LHCN-M2 (cell line): Measurements from ENCODE around the gene CHCHD1. TPM values are rescaled to one million over a fixed set of nuclear protein-coding genes. Genes with fewer than 3 reads are reported as not detected.

Experiments
- DNase-seq: peaks from one replicate; pipeline ENCODE4 v3.0.0-alpha.2; 2012; ENCODE audit warnings: low read depth
- polyA plus RNA-seq: library from polyadenylated mRNA; unstranded; fragments of >200 nt; gene quantifications from one replicate; pipeline ENCODE4 v1.2.1, GENCODE V29; 2012; ENCODE audit warnings: missing spikeins
- total RNA-seq: library from RNA; depleted of rRNA; stranded (reverse); fragments of >200 nt; gene quantifications from 2 replicates; pipeline ENCODE4 v1.2.3, GENCODE V29; 2014; rRNA removed

The CHCHD1 gene
- total RNA-seq, result 32.5 and 40.1 TPM in 2 replicates
- 85.1 TPM for polyA plus RNA-seq

- peak; percentile 85 for DNase-seq
Observed at GRCh38 chr10:73781879-73782748, at the start of gene CHCHD1. Gene CHCHD1 (plus strand): TSS chr10:73782048. CDS start chr10:73782076, 28 bp downstream.

DNA sequence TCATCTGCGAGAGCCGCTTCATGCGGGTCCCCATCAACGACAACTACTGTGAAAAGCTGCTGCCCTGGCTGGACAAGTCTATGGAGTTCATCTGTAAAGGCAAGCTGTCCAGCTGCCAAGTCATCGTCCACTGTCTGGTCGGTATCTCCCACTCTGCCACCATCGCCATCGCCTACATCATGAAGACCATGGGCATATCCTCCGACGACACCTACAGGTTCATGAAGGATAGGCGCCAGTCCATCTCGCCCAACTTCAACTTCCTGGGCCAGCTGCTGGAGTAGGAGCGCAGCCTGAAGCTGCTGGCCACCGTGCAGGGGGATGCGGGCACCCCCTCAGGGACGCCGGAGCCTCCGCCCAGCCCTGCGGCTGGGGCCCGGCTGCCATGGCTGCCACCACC, 49.4 kb upstream of the CHCHD1 start:
- no peak for DNase-seq

DNA sequence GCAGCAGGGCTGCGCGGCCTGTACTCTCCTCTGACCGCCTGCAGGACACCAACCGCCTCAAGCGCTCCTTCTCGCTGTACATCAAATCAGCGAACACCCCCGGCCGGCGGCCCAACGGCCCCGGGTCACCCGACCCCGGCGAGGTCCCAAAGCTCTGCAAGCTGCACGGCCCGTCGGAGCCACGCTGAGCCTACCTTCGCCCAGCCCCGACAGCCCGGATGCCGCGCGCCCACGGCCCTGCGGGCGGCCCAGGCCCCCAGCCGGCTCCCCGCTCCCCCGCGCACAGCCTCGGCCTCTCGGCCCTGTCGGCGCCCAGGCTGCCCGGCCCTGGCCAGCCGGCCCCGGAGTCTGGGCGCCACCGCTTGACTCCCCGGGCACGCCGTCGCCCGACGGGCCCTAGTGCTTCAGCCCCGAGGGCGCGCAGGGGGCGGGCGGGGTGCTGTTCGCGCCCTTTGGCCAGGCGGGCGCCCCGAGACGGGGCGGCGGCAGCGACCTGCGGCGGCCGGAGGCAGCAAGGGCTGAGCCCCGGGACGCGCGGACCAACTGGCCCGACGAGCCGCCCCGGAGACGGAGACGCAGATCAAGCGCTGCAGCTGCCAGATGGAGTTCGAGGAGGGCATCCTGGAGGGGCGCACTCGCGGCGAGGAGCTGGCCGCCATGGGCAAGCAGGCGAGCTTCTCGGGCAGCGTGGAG, 48.8 kb upstream of the CHCHD1 start:
- no peak for DNase-seq

GRCh38 chr10:73734028-73734720, 47.7 kb upstream of the CHCHD1 start:
- no peak for DNase-seq

- no peak for DNase-seq
Observed at GRCh38 chr10:73734796-73735305, 47.0 kb upstream of the CHCHD1 start.

DNA sequence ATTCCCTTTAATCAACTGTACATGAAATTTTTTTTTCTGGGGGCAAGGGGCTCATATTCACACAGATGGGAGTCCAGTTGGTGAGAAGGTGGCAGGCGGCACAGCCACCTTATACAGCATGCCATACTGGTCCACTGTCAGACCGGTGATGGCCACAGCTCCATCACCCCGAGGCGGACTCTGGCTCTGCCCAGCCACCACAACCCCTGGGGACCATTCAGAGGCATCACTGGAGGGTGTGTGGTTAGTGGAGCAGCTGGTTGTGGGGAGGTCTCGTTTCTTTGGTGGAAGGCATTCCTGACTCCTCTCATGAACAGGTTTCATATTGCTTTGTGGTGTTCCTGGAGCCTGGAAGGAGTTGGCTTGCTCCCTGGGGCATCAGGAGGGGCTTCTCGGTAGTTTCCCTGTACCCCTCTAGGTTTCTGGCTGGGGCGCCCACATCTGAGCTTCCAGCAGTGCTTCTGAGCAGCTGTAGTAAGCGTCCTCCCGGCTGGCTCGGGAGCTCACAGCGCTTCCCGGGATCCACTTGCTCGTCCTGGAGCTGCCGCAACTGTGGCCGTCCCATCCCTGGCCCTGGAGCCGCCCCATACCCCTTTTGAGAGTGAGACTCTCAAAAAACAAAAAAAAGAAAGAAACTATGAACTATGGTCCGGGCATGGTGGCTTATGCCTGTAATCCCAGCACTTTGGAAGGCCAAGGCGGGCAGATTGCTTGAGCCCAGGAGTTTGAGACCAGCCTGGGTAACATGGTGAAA, 41.2 kb upstream of the CHCHD1 start:
- DNase-seq, result peak; percentile 54

GRCh38 chr10:73742454-73742734, 39.5 kb upstream of the CHCHD1 start:
- no peak for DNase-seq

DNA sequence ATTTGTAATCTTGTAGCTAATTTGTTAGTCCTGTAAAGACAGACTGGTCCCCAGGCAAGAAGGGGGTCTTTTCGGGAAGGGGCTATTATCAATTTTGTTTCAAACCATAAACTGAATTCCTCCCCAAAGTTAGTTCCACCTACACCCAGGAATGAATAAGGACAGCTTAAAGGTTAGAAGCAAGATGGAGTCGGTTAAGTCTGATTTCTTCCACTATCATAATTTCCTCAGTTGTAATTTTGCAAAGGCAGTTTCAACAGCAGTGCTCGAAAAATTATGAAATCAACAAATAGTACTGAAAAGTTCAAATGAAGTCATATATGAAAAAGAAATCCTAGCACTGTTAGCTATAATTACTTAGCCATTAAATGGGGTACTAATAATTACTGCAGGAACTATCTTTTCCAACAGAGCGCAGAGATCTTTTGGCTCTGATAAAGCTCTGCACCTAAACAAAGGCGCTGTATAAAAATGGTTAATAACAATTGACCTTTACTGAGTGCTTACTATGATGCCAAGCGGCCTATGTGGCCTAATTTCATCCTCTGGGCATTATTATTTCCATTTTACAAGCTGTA, 38.4 kb upstream of the CHCHD1 start:
- DNase-seq, result no peak

- peak; percentile 94 for DNase-seq
Observed at GRCh38 chr10:73743905-73744663, 37.8 kb upstream of the CHCHD1 start, which contains the start of gene SEC24C. Gene SEC24C (plus strand): TSS chr10:73744372. CDS start chr10:73746833, 2,461 bp downstream.

- DNase-seq, result peak; percentile 61
Observed at GRCh38 chr10:73744664-73744975, 37.2 kb upstream of the CHCHD1 start.

GRCh38 chr10:73746721-73747120, 35.1 kb upstream of the CHCHD1 start:
- no peak for DNase-seq

DNA sequence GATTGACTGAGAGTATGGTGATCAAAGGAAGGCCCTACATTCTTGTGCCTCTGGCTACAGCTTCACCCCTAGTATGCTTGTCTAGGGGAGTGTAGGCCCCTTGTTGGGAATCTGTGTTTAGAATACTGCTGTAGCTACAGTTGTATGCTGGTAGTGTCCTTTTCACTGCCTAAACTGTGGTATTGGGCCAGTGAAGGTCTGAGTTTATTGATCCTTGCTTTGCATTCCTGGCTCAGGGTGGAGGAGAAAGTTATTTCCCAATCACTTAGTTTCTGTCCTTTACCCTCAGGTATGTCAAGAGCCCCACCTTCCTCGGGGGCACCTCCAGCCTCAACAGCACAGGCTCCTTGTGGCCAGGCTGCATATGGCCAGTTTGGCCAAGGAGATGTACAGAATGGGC, 31.0 kb upstream of the CHCHD1 start:
- DNase-seq, result no peak

GRCh38 chr10:73756183-73756582, 25.7 kb upstream of the CHCHD1 start:
- DNase-seq, result no peak

- DNase-seq, result no peak
Observed at GRCh38 chr10:73758704-73759511, 22.9 kb upstream of the CHCHD1 start.

GRCh38 chr10:73759512-73760115, 22.2 kb upstream of the CHCHD1 start:
- DNase-seq, result no peak

DNA sequence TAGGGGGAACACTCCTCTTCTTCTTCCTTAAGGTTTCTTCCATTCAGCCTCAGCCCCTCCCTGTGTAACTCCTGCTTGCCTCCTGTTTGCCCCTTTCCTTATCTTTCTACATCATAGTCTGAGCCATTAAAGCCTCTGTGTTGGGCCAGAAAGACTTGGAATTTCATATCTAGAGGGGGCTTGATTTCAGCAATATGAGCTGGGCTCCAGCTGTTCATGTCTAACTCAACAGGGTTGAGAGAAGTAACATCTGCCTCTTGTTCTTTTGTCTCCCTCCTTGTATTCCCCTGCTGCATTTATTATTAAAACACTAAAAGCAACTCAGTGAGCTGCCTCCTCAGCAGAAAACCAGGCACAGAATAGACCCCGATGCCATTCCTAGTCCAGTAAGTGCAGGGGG, 20.1 kb upstream of the CHCHD1 start:
- no peak for DNase-seq

DNA sequence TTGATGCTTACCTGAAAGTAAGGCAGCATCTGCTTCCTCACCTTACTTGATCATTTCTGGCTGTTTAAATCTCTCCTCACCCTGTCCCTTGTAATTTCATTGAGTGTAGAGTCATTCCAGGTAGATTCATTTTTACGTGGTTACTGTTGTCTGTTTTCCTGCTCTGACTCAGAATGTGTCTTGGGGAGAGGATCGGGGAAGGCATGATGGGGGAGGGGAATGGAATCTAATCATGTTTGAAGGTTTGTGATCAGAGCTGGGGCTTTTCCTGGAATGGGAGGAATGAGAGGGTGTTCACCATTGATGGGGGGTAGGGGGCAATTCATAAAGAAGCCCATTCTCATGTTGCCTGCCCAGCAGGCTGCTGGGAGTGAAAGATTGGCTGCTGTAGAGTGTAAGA, 18.9 kb upstream of the CHCHD1 start:
- DNase-seq, result peak; percentile 36

DNA sequence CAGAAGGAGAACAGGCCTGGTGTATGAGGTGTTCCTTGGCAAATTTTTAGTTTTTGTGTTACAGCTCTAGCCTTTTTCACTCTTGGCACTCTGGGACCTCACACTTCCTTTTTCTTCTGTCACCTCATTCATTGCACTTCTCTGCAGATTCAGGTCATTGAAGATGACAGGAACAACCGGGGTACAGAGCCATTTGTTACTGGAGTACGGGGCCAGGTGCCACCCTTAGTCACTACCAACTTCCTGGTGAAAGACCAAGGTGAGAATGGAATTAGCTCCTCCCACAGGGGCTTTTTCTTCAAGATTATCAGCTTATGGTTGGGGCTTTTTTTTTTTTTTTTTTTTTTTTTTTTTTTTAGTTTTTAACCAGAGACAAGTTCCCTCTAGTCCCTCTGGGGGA, 18.5 kb upstream of the CHCHD1 start:
- no peak for DNase-seq

- DNase-seq, result no peak
Observed at GRCh38 chr10:73765066-73765465, 16.8 kb upstream of the CHCHD1 start.
